CD4-positive, alpha-beta T cell treated with Interleukin-1 beta for 1 hour (primary cell): ENCODE data around the gene RABGAP1.

ENCODE experiments used
- DNase-seq, 2 donors: peaks; one replicate each; pipeline ENCODE4 v3.0.0-alpha.2; 2020 to 2022

RABGAP1 gene

GRCh38 chr9:122944960-122945888, 4.4 kb downstream of the RABGAP1 start:
- no peak for DNase-seq

- no peak for DNase-seq
These were observed 5.7 kb downstream of the RABGAP1 start for GRCh38 chr9:122946461-122947005.

GRCh38 chr9:122948313-122948712, 7.5 kb downstream of the RABGAP1 start:
- no peak for DNase-seq

- no peak for DNase-seq
These were observed 8.9 kb downstream of the RABGAP1 start for GRCh38 chr9:122949696-122950095.

- no peak for DNase-seq
These were observed 9.4 kb downstream of the RABGAP1 start for GRCh38 chr9:122950263-122950662.

- DNase-seq = no peak
These were observed 10.2 kb downstream of the RABGAP1 start for GRCh38 chr9:122951056-122951455.

GRCh38 chr9:122954253-122954691, 13.5 kb downstream of the RABGAP1 start:
- DNase-seq = no peak

- no peak for DNase-seq
These were observed 15.1 kb downstream of the RABGAP1 start for GRCh38 chr9:122955961-122956360.

GRCh38 chr9:122961139-122961538, 20.3 kb downstream of the RABGAP1 start:
- DNase-seq = no peak

- no peak for DNase-seq
These were observed 34.4 kb downstream of the RABGAP1 start for GRCh38 chr9:122975196-122975595.

- no peak for DNase-seq
These were observed 37.8 kb downstream of the RABGAP1 start for GRCh38 chr9:122978601-122979000.

- DNase-seq = no peak
These were observed 45.2 kb downstream of the RABGAP1 start for GRCh38 chr9:122986010-122986409.

- DNase-seq = no peak
These were observed 47.3 kb downstream of the RABGAP1 start for GRCh38 chr9:122988141-122988540.

- peak in 1 of 2 donors; percentile 7 for DNase-seq
These were observed 48.3 kb downstream of the RABGAP1 start for GRCh38 chr9:122988920-122989621.

GRCh38 chr9:122991370-122991830, 50.6 kb downstream of the RABGAP1 start:
- peak in 1 of 2 donors; percentile 45 for DNase-seq

GRCh38 chr9:122996586-122996985, 55.8 kb downstream of the RABGAP1 start:
- no peak for DNase-seq

- DNase-seq = no peak
These were observed 57.6 kb downstream of the RABGAP1 start for GRCh38 chr9:122998448-122998847.

- DNase-seq = no peak
These were observed 59.7 kb downstream of the RABGAP1 start for GRCh38 chr9:123000371-123001068.

GRCh38 chr9:123002754-123003153, 61.9 kb downstream of the RABGAP1 start:
- no peak for DNase-seq

- DNase-seq = no peak
These were observed 62.6 kb downstream of the RABGAP1 start for GRCh38 chr9:123003466-123003865.

- no peak for DNase-seq
These were observed 65.1 kb downstream of the RABGAP1 start for GRCh38 chr9:123005964-123006363.

- DNase-seq = no peak
These were observed 66.4 kb downstream of the RABGAP1 start for GRCh38 chr9:123007269-123007668.

GRCh38 chr9:123008909-123009308, 68.1 kb downstream of the RABGAP1 start:
- DNase-seq = no peak
